Iris pigment epithelial cell (primary cell): Measurements from ENCODE around the gene C11orf24.

Source experiments
- DNase-seq: peaks from one replicate; pipeline ENCODE4 v3.0.0-alpha.2; 2011; ENCODE audit warnings: low read depth

Gene C11orf24

GRCh38 chr11:68270196-68271022 is 1.4 kb downstream of the C11orf24 start:
- no peak for DNase-seq

DNA sequence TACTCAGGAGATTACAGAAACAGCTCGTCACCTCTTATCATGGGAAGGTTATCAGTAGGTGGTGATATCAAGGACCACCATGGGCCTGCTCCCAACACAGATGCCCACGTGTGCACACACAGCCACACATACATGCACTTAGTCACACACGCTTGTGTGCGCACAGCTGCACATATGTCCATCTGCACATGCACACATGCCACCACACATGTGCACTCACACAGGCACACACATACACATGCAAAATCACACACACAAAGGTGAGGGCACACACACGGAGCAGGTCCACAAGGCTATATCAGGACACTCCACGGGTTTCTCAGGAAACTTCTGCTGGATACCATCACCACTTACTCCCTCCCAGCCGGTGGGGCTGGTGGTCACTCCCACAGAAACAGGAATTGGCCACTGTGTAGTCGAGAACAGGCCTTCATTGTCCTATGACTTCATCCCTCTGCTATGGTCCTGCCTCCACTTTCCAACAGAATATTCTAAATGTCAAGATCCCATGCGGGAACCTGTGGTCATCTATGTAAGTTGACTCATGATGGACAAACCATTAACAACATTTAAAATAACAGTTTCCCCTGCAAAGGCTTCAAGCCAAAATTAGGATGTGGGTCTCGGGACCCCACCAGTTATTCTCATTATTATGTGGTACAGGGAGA is 2.2 kb downstream of the C11orf24 start:
- peak; percentile 90 for DNase-seq

DNA sequence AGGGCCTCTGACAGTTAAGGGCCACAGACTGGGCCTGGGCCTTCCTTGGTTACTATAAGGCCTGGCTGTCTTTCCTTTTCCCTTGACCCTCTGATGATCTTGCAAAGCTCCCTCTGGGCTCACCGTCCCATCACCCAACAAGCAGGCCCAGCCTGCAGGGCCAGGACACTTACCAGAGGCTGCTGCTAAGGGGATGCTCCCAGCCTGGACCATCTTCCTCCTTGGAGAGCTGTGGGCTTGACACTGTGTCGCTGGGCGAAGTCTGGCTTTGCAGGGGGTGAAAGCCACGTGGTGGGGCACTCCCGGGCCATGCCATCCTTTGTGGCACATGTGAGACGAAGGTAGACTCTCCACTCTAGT is 3.9 kb downstream of the C11orf24 start:
- no peak for DNase-seq

DNA sequence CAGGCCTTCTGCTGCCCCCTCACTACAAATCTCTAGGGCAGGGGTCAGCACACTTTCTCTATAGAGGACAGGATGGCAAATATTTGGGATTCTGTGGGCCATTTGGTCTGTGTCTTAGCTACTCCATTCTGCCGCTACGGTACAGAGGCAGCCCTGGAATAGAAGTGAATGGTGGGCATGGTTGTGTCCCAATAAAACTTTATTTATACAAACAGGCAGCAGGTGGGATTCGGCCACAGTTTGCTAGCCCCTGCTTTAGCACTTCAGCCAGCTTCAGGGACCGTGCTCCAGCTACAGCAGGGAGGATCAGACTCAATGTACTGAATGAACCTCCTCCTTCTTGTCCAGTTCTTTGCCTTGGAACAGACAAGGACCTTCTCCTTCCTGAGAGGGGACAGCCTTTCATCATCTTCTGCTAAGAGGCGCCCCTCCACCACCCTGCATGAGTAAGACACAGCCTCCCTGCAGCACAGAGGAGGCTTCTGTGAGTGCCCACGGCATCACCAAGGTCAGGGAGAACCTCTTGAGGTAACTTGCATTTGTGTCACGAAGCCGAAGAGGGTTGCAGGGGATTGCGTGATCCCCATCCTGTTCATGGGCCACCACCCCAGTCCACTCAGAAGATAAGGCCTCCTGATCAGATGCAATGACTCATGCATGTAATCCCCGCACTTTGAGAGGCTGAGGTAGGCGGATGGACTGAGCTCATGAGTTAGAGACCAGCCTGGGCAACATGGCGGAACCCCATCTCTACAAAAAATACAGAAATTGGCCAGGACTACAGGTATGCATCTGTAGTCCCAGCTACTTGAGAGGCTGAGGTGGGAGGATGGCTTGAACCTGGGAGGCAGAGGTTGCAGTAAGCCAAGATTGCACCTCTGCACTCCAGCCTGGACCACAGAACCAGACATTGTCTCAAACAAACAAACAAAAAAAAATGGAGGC is 4.6 kb downstream of the C11orf24 start:
- DNase-seq = peak; percentile 47

DNA sequence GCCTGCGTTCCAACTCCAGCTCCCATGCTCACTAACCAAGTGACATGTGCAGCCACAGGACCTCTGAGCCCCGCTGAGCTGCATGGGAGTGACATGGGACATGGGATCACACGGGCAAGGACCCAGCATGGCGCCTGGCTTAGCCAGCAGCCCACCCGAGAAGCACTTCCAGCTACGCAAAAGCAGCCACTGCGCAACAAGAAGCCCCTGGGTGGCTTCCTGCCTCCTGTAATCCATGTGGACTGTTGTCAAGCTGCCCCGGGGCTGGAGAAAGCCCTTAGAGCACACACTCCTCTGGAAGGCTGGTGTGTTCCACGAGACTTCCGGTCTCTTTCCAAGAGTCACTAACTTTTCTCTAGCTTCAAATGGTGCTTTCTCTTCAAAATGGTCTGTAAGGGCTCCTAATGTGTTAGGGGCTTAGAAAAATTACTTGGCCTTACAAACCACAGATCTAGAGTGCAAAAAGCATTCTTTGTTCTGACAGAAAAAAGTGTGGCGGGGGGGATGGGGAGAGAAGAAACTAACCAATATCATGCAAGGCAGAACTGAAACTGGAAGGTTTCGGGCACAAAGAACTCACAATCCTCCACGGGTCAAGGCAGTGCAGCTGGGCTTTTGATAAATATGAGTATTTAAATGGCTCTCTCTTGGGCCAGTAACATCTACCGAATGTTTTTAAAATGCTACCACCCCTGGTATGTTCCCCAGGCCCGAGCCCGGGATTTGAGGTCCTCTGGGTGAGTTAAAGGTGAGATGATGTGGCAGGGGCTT is 5.5 kb downstream of the C11orf24 start:
- no peak for DNase-seq

DNA sequence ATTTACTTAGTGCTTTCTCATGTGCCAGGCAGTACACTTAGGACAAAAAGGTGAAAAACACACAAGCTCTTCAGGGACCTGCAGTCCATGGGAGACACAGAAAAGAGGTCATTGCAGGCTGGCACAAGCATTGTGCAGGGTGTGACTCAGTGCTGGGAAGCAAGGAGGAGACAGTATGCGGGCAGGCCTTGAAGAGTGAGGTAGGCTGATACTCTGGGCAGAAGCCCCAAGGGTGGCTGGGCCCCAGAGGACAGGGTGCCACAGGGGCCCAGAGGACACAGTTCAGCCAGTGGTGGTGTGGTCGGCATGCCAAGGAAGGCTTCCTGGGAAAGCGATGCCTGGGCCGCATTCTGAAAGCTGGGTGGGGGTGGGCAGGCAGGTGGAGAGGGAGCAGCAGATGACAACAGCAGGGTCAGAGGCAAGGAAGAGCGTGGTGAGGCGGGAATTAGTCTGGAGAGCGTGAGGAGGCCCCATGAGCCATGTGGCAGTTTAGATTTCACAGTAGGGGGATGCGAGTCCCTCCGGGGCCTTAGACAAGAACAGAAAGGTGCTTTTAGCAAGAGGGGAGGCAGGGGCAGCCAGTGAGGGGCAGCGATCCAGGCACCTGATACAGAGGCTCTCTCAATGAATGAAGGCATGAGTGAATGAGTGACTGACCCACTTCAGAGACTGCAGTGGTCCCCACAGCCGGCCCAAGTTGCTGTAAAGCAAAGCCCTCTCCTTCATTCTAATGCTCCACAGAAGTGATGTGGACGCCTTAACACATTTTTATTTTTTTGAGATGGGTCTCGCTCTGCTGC is 6.8 kb downstream of the C11orf24 start:
- no peak for DNase-seq

DNA sequence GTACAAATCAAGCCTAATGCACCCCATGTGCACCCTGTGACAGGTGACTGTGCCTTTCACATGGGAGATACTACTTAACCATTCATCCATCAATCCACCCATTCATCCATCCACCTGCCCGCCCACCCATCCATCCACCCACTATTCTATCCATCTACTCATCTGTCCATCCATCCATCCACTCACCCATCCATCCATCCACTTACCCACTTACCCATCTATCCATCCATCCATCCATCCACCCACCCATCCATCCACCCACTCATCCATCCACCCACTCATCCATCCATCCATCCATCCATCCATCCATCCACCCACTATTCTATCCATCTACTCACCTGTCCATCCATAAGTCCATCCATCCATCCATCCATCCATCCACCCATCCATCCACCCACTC is 7.5 kb downstream of the C11orf24 start:
- DNase-seq = no peak

GRCh38 chr11:68263444-68264035 is 8.2 kb downstream of the C11orf24 start:
- DNase-seq = no peak

- DNase-seq = no peak
These were observed 9.3 kb downstream of the C11orf24 start for GRCh38 chr11:68262544-68262827.

GRCh38 chr11:68261749-68262543 is 9.8 kb downstream of the C11orf24 start:
- no peak for DNase-seq

- DNase-seq = no peak
These were observed 10.8 kb downstream of the C11orf24 start for GRCh38 chr11:68261006-68261405.

DNA sequence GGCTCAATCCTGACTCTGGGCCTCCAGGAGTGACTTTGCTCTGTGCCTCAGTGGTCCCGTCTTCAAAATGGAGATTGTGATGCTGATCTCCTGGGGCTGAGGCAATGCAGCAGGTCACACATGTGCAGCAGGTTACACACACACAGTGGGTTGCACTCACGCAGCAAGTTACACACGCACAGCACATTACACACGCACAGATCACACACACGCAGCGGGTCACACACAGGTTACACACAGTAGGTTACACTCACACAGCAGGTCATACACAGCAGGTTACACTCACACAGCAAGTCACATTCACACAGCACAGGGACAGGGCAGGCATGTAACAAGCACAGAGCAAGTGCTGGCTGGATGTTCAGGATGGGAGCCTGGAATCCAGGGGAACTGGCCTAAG is 11.3 kb downstream of the C11orf24 start:
- no peak for DNase-seq

- DNase-seq = no peak
These were observed 12.4 kb downstream of the C11orf24 start for GRCh38 chr11:68259122-68259959.

- no peak for DNase-seq
These were observed 13.4 kb downstream of the C11orf24 start for GRCh38 chr11:68258363-68258765.

DNA sequence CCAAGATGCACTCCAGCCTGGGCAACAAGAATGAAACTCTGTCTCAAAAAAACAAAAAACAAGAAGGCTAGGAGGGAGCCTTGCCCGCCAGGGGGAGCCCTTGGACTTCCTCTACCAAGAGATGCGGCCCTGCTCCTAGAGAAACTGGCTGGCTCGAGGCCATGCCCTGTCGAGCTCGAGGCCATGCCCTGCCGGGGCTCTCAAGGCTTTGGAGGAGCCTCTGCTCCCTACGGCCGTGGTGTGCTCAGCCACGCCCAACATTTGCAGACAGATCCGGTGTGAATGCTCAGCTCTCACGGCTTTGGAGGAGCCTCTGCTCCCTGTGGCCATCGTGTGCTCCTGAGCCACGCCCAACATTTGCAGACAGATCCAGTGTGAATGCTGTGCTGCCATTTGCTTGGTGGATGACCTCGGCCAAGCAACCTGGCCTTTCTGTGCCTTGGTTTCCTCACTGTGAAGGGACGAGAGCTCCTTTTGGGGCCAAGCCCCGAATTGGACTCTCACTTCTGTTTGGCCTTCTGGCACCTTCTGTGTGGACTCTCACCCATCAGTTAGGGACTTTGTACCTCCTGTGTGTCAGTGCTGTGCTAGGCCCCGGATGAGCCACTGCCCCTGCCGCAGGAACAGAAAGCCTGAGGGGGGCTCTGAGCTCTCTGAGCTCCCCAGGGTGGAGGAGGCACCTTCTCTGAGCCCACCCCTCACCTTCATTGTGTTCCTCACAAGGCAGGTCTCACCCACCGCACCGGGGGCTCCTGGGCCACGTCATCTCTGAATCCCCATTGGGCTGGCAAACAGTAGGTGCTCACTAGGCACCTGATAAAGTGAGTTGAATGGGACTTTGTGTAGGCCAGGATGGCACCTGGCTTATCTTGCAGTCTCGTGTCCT is 14.1 kb downstream of the C11orf24 start:
- DNase-seq = peak; percentile 85

- peak; percentile 50 for DNase-seq
These were observed 15.4 kb downstream of the C11orf24 start for GRCh38 chr11:68256331-68256741.

GRCh38 chr11:68255526-68255925 is 16.2 kb downstream of the C11orf24 start:
- no peak for DNase-seq

- DNase-seq = no peak
These were observed 17.4 kb downstream of the C11orf24 start for GRCh38 chr11:68254421-68254820.
